ENCODE results near the gene NNT. TPM values are rescaled to one million over a fixed set of nuclear protein-coding genes. Genes with fewer than 3 reads are reported as not detected.

NNT gene
- total and polyA plus RNA-seq, 2 of the 13 experiments (the other 11 are each of a cell fraction or from before 2014, with no cell fraction given), result 21.1 to 58.0 TPM

DNA sequence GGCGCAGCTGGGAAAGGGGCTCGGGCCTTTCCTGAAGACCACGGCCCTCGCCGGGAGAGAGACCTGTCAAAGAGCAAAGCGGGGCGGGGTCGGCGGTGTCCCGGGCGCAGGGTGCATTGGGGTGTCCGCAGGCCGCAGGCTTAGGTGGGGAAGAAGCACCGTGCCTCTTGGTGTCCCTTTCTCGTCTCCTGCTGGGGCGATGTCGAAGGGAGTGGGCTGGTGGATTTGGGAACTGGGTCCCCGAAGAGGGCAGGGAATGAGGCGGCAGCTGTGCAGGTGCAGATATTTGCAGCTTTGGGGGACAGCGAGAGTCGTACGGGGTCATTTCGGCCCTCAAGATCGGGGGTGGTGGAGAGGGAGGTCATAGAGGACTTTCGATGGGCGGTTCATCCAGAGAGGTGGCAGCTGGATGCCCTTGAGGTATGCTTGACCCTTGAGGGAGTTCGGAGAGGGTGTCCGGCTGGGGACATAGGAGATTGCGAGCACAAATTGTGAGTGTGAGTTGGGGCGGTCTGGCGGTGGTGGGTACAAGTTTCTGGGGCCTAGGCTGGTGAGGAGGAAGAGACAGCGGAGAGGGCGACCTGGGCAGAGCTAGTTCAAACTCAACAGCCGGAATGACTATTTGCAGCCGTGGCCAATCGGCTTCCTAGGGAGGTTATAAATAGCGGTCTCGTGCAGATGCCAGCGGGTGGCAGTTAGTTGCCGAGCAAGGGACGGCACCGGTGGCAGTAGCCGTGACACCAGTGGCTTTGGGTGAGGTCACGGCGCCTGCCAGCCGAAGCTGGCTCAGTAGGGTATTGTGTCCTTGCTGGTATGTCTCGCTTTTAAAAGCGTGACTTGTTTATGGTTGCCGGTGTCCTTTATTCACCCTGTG is 601 bp downstream of the NNT start (continued):
- TF ChIP-seq KDM2A (CRISPR knock-in tag; IDR thresholded peaks at IDR 0.05; ENCODE audit: borderline replicate concordance, low read depth) (no peak), ELF3 (CRISPR knock-in tag; IDR thresholded peaks at IDR 0.05) (no peak), NFE2L2 (IDR thresholded peaks at IDR 0.05; ENCODE audit: low read length) (no peak), RXRB (CRISPR knock-in tag; IDR thresholded peaks at IDR 0.05; ENCODE audit: borderline replicate concordance) (peak; percentile 6; the same call in 1 of the 2 replicates), MED13 (CRISPR knock-in tag; IDR thresholded peaks at IDR 0.05) (no peak), SALL2 (CRISPR knock-in tag; IDR thresholded peaks at IDR 0.05) (no peak), HDAC1 (CRISPR knock-in tag; IDR thresholded peaks at IDR 0.05) (no peak; the same call in 1 of the 2 replicates), TOE1 (CRISPR knock-in tag; IDR thresholded peaks at IDR 0.05) (no peak), ZNF501 (CRISPR knock-in tag; IDR thresholded peaks at IDR 0.05) (no peak; the same call in 1 of the 2 replicates), NCOA1 (CRISPR knock-in tag; IDR thresholded peaks at IDR 0.05) (0 out of 2 replicates have a peak, but pooled peaks have one; percentile 33)
- TF ChIP-seq, protein P1, sequence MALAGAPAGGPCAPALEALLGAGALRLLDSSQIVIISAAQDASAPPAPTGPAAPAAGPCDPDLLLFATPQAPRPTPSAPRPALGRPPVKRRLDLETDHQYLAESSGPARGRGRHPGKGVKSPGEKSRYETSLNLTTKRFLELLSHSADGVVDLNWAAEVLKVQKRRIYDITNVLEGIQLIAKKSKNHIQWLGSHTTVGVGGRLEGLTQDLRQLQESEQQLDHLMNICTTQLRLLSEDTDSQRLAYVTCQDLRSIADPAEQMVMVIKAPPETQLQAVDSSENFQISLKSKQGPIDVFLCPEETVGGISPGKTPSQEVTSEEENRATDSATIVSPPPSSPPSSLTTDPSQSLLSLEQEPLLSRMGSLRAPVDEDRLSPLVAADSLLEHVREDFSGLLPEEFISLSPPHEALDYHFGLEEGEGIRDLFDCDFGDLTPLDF (CRISPR knock-in tag; IDR thresholded peaks at IDR 0.05), result no peak

DNA sequence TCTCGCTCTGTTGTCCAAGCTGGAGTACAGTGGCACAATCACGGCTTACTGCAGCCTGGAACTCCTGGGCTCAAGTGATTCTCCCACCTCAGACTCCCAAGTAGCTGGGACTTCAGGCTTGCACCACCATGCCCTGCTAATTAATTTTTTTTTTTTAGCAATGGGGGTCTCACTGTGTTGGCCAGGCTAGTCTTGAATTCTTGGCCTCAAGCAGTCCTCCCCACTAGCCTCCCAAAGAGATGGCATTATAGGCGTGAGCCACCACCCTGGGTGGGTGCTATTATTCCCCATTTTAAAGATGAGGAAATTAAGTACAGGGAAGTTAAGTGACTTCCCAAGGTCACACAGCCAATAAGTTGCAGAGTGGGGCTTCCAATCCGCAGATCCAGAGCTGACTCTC is 1.7 kb downstream of the NNT start:
- Histone ChIP-seq H3K36me3 (replicated peaks in 1 of 2; ENCODE audit: control insufficient read depth in 1 of 2, insufficient read depth in 2 of 2, low read length in 2 of 2) (peaks cover 0 to 3% of the 10 kb centered on the region in 2 experiments; a peak in 1 of 5 replicates), H3K27me3 (ENCODE audit: control insufficient read depth in 1 of 2, insufficient read depth in 2 of 2, low read length in 2 of 2) (no peaks in the 10 kb centered on the region; a peak in 1 of 5 replicates), H4K20me1 (ENCODE audit: insufficient read depth, low read length) (no peaks in the 10 kb centered on the region), H2AFZ (ENCODE audit: low read length) (no peak overlapping the region), H3K27ac (ENCODE audit: extremely low read length, insufficient read depth, low read length) (no peak overlapping the region), H3K79me2 (ENCODE audit: insufficient read depth, low read length) (peaks cover 30% of the 10 kb centered on the region), H3K4me1 (ENCODE audit: insufficient read depth, low read length) (peaks cover 54% of the 10 kb centered on the region), H3K9me3 (ENCODE audit: low read length) (no peaks in the 10 kb centered on the region), H3K4me2 (ENCODE audit: low read depth, low read length) (0 out of 2 replicates have a peak overlapping the region, but pooled peaks have one; percentile 97), H3K9ac (ENCODE audit: insufficient read depth, low read depth, low read length) (no peak overlapping the region), H3K4me3 (replicated peaks in 1 of 3; ENCODE audit: insufficient read depth in 1 of 3, low read depth in 2 of 3, low read length in 3 of 3) (no peak overlapping the region)
- CTCF ChIA-PET (ENCODE audit: low intra/inter-chr PET ratio, low total read pairs), result no interaction called here
- FAIRE-seq (no peak), DNase-seq (ENCODE audit: low spot score) (no peak), ATAC-seq (no peak)
- BruUV-seq (replicated peaks), result no TSS peak
- intact Hi-C loops (cut with micrococcal nuclease; ENCODE audit: unreplicated experiment) (no loop called here), in situ Hi-C loops (cut with HindIII; ENCODE audit: extremely low pct_ligation_motif_present, low pct_unique_long_range_greater_than_20kb) (no loop called here)
- 95% methylated on average over 4 of the region's 4 CpGs for WGBS (ENCODE audit: low lambda C conversion rate)
- TF ChIP-seq, protein P2, sequence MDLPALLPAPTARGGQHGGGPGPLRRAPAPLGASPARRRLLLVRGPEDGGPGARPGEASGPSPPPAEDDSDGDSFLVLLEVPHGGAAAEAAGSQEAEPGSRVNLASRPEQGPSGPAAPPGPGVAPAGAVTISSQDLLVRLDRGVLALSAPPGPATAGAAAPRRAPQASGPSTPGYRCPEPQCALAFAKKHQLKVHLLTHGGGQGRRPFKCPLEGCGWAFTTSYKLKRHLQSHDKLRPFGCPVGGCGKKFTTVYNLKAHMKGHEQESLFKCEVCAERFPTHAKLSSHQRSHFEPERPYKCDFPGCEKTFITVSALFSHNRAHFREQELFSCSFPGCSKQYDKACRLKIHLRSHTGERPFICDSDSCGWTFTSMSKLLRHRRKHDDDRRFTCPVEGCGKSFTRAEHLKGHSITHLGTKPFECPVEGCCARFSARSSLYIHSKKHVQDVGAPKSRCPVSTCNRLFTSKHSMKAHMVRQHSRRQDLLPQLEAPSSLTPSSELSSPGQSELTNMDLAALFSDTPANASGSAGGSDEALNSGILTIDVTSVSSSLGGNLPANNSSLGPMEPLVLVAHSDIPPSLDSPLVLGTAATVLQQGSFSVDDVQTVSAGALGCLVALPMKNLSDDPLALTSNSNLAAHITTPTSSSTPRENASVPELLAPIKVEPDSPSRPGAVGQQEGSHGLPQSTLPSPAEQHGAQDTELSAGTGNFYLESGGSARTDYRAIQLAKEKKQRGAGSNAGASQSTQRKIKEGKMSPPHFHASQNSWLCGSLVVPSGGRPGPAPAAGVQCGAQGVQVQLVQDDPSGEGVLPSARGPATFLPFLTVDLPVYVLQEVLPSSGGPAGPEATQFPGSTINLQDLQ (CRISPR knock-in tag; IDR thresholded peaks at IDR 0.05), result no peak
- TF ChIP-seq AGO1 (IDR thresholded peaks at IDR 0.05; ENCODE audit: low read depth, low read length, poor library complexity, severe bottlenecking) (no peak), ZNF121 (CRISPR knock-in tag; IDR thresholded peaks at IDR 0.05) (0 out of 2 replicates have a peak, but pooled peaks have one; percentile 48)
- TF ChIP-seq, protein P3, sequence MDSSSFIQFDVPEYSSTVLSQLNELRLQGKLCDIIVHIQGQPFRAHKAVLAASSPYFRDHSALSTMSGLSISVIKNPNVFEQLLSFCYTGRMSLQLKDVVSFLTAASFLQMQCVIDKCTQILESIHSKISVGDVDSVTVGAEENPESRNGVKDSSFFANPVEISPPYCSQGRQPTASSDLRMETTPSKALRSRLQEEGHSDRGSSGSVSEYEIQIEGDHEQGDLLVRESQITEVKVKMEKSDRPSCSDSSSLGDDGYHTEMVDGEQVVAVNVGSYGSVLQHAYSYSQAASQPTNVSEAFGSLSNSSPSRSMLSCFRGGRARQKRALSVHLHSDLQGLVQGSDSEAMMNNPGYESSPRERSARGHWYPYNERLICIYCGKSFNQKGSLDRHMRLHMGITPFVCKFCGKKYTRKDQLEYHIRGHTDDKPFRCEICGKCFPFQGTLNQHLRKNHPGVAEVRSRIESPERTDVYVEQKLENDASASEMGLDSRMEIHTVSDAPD (CRISPR knock-in tag; IDR thresholded peaks at IDR 0.05), result no peak
- POLR2A ChIA-PET, result no interaction called here

Data from HepG2 (cell line).